ENCODE data around the gene ST6GAL2.

- no peak for TF ChIP-seq MAX (IDR thresholded peaks at IDR 0.05; ENCODE audit: low read depth)
- TF ChIP-seq, protein P1, sequence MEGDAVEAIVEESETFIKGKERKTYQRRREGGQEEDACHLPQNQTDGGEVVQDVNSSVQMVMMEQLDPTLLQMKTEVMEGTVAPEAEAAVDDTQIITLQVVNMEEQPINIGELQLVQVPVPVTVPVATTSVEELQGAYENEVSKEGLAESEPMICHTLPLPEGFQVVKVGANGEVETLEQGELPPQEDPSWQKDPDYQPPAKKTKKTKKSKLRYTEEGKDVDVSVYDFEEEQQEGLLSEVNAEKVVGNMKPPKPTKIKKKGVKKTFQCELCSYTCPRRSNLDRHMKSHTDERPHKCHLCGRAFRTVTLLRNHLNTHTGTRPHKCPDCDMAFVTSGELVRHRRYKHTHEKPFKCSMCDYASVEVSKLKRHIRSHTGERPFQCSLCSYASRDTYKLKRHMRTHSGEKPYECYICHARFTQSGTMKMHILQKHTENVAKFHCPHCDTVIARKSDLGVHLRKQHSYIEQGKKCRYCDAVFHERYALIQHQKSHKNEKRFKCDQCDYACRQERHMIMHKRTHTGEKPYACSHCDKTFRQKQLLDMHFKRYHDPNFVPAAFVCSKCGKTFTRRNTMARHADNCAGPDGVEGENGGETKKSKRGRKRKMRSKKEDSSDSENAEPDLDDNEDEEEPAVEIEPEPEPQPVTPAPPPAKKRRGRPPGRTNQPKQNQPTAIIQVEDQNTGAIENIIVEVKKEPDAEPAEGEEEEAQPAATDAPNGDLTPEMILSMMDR (IDR thresholded peaks at IDR 0.05), result no peak
- no peak for TF ChIP-seq POLR2AphosphoS5 (IDR thresholded peaks at IDR 0.05; ENCODE audit: low read depth, low read length)
- TF ChIP-seq SMC3 (IDR thresholded peaks at IDR 0.05; ENCODE audit: low read depth, low read length), result no peak
- TF ChIP-seq PBX3 (IDR thresholded peaks at IDR 0.05), result no peak
- TF ChIP-seq RFX5 (IDR thresholded peaks at IDR 0.05; ENCODE audit: low read length), result no peak
- no peak for TF ChIP-seq MXI1 (IDR thresholded peaks at IDR 0.05; ENCODE audit: low read depth, low read length)
- TF ChIP-seq FOXJ3 (CRISPR knock-in tag; IDR thresholded peaks at IDR 0.05), result no peak
- no peak for TF ChIP-seq GATA2 (CRISPR knock-in tag; IDR thresholded peaks at IDR 0.05)
- TF ChIP-seq, protein P2, sequence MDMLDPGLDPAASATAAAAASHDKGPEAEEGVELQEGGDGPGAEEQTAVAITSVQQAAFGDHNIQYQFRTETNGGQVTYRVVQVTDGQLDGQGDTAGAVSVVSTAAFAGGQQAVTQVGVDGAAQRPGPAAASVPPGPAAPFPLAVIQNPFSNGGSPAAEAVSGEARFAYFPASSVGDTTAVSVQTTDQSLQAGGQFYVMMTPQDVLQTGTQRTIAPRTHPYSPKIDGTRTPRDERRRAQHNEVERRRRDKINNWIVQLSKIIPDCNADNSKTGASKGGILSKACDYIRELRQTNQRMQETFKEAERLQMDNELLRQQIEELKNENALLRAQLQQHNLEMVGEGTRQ (IDR thresholded peaks at IDR 0.05; ENCODE audit: borderline replicate concordance, low read depth, low read length), result no peak
- no peak for TF ChIP-seq SIN3A (IDR thresholded peaks at IDR 0.05; ENCODE audit: borderline replicate concordance, low read depth, low read length)
- TF ChIP-seq EP300 (IDR thresholded peaks at IDR 0.05; ENCODE audit: borderline replicate concordance in 1 of 2, low read depth in 1 of 2, low read length in 1 of 2), result no peak
- TF ChIP-seq REST (IDR thresholded peaks at IDR 0.05; ENCODE audit: low read depth, low read length), result no peak
Observed at GRCh38 chr2:106858810-106859209, 27.2 kb downstream of the ST6GAL2 start.
